ENCODE results near the gene ERN1. TPM values are rescaled to one million over a fixed set of nuclear protein-coding genes. Genes with fewer than 3 reads are reported as not detected.
"Not testable (repeated sequence)": the region's sequence is repeated elsewhere in the genome, so short reads cannot be mapped to it uniquely, and the experiment has no call there.

The ERN1 gene
- total RNA-seq, result 10 to 100 TPM; 63.3 to 77.1 TPM

- Histone ChIP-seq H3K36me3 (replicated peaks in 1 of 2; ENCODE audit: insufficient read depth in 1 of 2, low read depth in 2 of 2) (no peaks in the 10 kb centered on the region), H3K4me1 (peaks cover 36% of the 10 kb centered on the region), H3K27me3 (no peaks in the 10 kb centered on the region), H3K9me3 (no peaks in the 10 kb centered on the region), H3K27ac (peak within 1 kb of the TSS; percentile 92 to 99 (median 97)), H3K4me3 (peak within 1 kb of the TSS; percentile 86 to 94)
- WGBS, 2 donors, result 2% methylated on average over 93 of the region's 98 CpGs; no CpG with 5 or more reads in 1 of the 2 donors
- TF ChIP-seq POLR2A (IDR thresholded peaks at IDR 0.05) (peak; percentile 96 to 98 (median 97)), CTCF (IDR thresholded peaks at IDR 0.05) (peak in 1 of 7 experiments; percentile 4)
- ATAC-seq (peak; percentile 91), DNase-seq (peak; percentile 93 to 96 (median 96))
- intact Hi-C loops (cut with DNase I), result no loop called here
These were observed at the start of gene ERN1 for GRCh38 chr17:64129765-64130558. Gene ERN1, minus strand, starts transcription at chr17:64130144. Its CDS starts 115 bp downstream, at chr17:64130029.

DNA sequence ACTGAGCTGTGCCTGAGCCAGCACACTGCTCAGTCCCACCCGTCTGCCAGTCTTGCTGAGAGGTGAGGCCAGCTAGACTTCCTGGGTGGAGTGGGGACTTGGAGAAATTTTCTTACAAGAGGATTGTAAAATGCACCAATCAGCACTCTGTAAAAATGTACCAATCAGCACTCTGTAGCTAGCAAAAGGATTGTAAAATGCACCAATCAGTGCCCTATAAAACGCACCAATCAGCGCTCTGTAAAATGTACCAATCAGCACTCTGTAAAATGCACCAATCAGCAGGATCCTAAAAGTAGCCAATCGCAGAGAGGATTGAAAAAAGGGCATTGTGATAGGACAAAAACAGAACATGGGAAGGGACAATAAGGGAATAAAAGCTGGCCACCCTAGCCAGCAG is 49.1 kb upstream of the ERN1 start:
- H3K27me3 ChIP-seq; ATAC-seq; H3K27ac ChIP-seq; H3K4me3 ChIP-seq; H3K36me3 ChIP-seq (replicated peaks in 1 of 2; ENCODE audit: insufficient read depth in 1 of 2, low read depth in 2 of 2); intact Hi-C loops (cut with DNase I); H3K9me3 ChIP-seq; DNase-seq: not testable (repeated sequence)
- 43 to 60% methylated on average over 3 to 4 of the region's 4 CpGs for WGBS, 2 donors
- H3K4me1 ChIP-seq, result peaks cover 46% of the 10 kb centered on the region

- WGBS, 2 donors, result 46 to 54% methylated on average over 8 to 9 of the region's 9 CpGs
- peaks cover 48% of the 10 kb centered on the region for H3K4me1 ChIP-seq
These were observed 48.3 kb upstream of the ERN1 start for GRCh38 chr17:64178011-64178825.

DNA sequence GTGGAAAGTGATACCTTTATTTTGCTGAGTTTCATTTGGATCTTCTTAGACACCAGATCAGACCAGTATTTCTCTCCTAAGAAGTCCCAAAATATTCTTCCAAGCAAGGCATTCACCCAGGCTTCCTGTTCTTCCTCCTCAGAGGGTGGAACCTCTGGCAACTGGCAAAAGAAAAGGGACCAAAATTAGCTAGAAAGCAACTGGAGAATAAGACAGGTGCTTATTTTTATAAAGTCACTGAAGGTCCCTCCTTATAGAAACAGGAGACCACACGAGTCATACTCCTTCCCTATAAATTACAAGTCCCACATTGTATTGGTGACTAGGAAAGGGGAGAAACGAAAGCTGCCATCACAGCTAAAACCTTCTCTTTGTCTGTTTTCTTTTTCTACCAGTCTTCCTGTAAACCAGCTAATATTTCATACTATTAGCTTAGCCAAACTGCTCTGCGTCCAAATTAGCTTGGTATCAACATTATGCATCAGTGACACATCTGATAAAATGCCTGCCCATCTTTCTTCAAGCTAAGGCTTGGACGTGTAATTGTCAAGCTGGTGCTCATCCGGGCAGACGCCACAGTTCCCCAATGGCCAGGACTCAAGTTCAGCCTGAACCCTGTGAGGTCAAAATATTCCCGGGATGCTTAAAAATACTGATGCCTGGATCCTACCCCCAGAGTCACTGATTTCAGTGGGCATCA is 47.5 kb upstream of the ERN1 start:
- Histone ChIP-seq H3K27ac (peak overlapping the region in 3 of 4 donors; percentile 6 to 69 (median 42)), H3K4me3 (no peak overlapping the region), H3K9me3 (no peaks in the 10 kb centered on the region), H3K27me3 (no peaks in the 10 kb centered on the region), H3K36me3 (replicated peaks in 1 of 2; ENCODE audit: insufficient read depth in 1 of 2, low read depth in 2 of 2) (no peaks in the 10 kb centered on the region), H3K4me1 (peaks cover 48% of the 10 kb centered on the region)
- WGBS, 2 donors, result 75 to 79% methylated on average over 7 of the region's 7 CpGs
- DNase-seq (no peak), ATAC-seq (no peak)
- intact Hi-C loops (cut with DNase I), result no loop called here
- no peak for TF ChIP-seq CTCF (IDR thresholded peaks at IDR 0.05)
- TF ChIP-seq POLR2A (IDR thresholded peaks at IDR 0.05), result no peak

More at GRCh38 chr17:64178011-64178825, 48.3 kb upstream of the ERN1 start:
- intact Hi-C loops (cut with DNase I), result no loop called here
- Histone ChIP-seq H3K27ac (peak overlapping the region in 1 of 4 donors; percentile 6), H3K36me3 (replicated peaks in 1 of 2; ENCODE audit: insufficient read depth in 1 of 2, low read depth in 2 of 2) (no peaks in the 10 kb centered on the region), H3K27me3 (no peaks in the 10 kb centered on the region), H3K4me3 (no peak overlapping the region), H3K9me3 (no peaks in the 10 kb centered on the region)
- DNase-seq (peak in 3 of 4 donors; percentile 37 to 58 (median 49)), ATAC-seq (peak; percentile 39)
- no peak for TF ChIP-seq POLR2A (IDR thresholded peaks at IDR 0.05)
- no peak for TF ChIP-seq CTCF (IDR thresholded peaks at IDR 0.05)

- Histone ChIP-seq H3K27me3 (no peaks in the 10 kb centered on the region), H3K36me3 (replicated peaks in 1 of 2; ENCODE audit: insufficient read depth in 1 of 2, low read depth in 2 of 2) (no peaks in the 10 kb centered on the region), H3K9me3 (no peaks in the 10 kb centered on the region), H3K4me3 (no peak overlapping the region), H3K4me1 (peaks cover 48% of the 10 kb centered on the region), H3K27ac (peak overlapping the region in 3 of 4 donors; percentile 42 to 69 (median 52))
- DNase-seq, result no peak
- ATAC-seq, result no peak
- TF ChIP-seq POLR2A (IDR thresholded peaks at IDR 0.05), result no peak
- no peak for TF ChIP-seq CTCF (IDR thresholded peaks at IDR 0.05)
- intact Hi-C loops (cut with DNase I), result no loop called here
These were observed 46.6 kb upstream of the ERN1 start for GRCh38 chr17:64176556-64176955.

Data from body of pancreas (tissue), 4 donors.